K562 (cell line): ENCODE data around the gene EDA. TPM values are rescaled to one million over a fixed set of nuclear protein-coding genes. Genes with fewer than 3 reads are reported as not detected.
A peak's percentile ranks its signal among the peaks of the same experiment; 100 is the strongest.

Experiments used
- ATAC-seq: fragments of 200-7000 bp; cut with Tn5 transposase; 3 replicates; pipeline ENCODE4 v1.9.1; 2020; ENCODE audit warnings: moderate library complexity
- BruUV-seq: library from RNA; stranded (reverse); fragments of 400-500 nt; replicated peaks from 2 replicates; lab custom pipeline; 2021; lab: Mats Ljungman, UMichigan
- CTCF ChIA-PET: fragments of 300-600 bp; formaldehyde crosslinking; extraction: SDS; loops from one replicate; lab custom pipeline; 2021; ENCODE audit warnings: low intra/inter-chr PET ratio; lab: Yijun Ruan, JAX
- POLR2A ChIA-PET: fragments of 300-600, 350-650 bp; sonication (Branson Sonifier 250); formaldehyde crosslinking; extraction: SDS; loops from one replicate; lab custom pipeline; 2021; ENCODE audit warnings: antibody characterized with exemption, inconsistent platforms; lab: Yijun Ruan, JAX
- DNase-seq, 4 experiments: peaks; one replicate each; pipeline versions ENCODE4 v3.0.0 to v3.0.0-alpha.2; 2011 to 2018; ENCODE audit warnings: low spot score in 3 of 4, mixed read lengths in 3 of 4; ENCODE audit errors: extremely low read depth in 1 of 4
- FAIRE-seq: peaks from 2 replicates; lab custom pipeline; 2011; peaks lifted over from hg19 to GRCh38; lab: Jason Lieb, UNC
- H2AFZ ChIP-seq: 2 replicates; pipeline ENCODE4 v1.6.0; 2011; ENCODE audit warnings: low read depth, low read length, control low read depth, inconsistent platforms
- H3K27ac ChIP-seq: fragments of 200-600 bp; 3 replicates; pipeline ENCODE4 v1.8.0; 2011; ENCODE audit warnings: low read depth, mild to moderate bottlenecking, control low read depth, inconsistent platforms, low read length, moderate library complexity, mixed read lengths; ENCODE audit errors: extremely low read depth
- H3K27me3 ChIP-seq, 2 experiments: fragments of 300-600 bp in 1 of 2; 2 replicates in 1 of 2; 3 replicates in 1 of 2; pipeline versions ENCODE4 v1.6.0 to v1.8.0; 2011; ENCODE audit warnings: inconsistent platforms in 2 of 2, low read length in 2 of 2, mild to moderate bottlenecking in 1 of 2, mixed read lengths in 1 of 2, moderate library complexity in 1 of 2; ENCODE audit not compliant: control insufficient read depth in 2 of 2, insufficient read depth in 2 of 2
- H3K36me3 ChIP-seq: fragments of 300-600 bp; 3 replicates; pipeline ENCODE4 v1.8.0; 2011; ENCODE audit warnings: mild to moderate bottlenecking, low read length, inconsistent platforms; ENCODE audit not compliant: control insufficient read depth, insufficient read depth
- H3K4me1 ChIP-seq, 2 experiments: fragments of 200-600 bp in 1 of 2; replicated peaks in 1 of 2; 2 replicates in 1 of 2; 3 replicates in 1 of 2; pipeline versions ENCODE4 v1.5.1 to v1.8.0; 2011; ENCODE audit warnings: inconsistent platforms in 2 of 2, low read length in 2 of 2, mild to moderate bottlenecking in 1 of 2, mixed read lengths in 1 of 2, moderate library complexity in 1 of 2; ENCODE audit not compliant: control insufficient read depth in 2 of 2, insufficient read depth in 2 of 2
- H3K4me2 ChIP-seq: 2 replicates; pipeline ENCODE4 v1.6.1; 2011; ENCODE audit warnings: low read length, control low read depth, inconsistent platforms, mixed read lengths; ENCODE audit not compliant: insufficient read depth
- H3K4me3 ChIP-seq: fragments of 200-600 bp; sonication (generic), shearing (Covaris generic); 2 replicates; pipeline ENCODE4 v1.5.1; 2016; ENCODE audit warnings: control low read depth, inconsistent platforms
- H3K79me2 ChIP-seq: fragments of 200-600 bp; 3 replicates; pipeline ENCODE4 v1.8.0; 2011; ENCODE audit warnings: low read length, inconsistent platforms; ENCODE audit not compliant: control insufficient read depth, insufficient read depth
- H3K9ac ChIP-seq, 2 experiments: 2 replicates each; pipeline versions ENCODE4 v1.6.0 to v1.6.1; 2011; ENCODE audit warnings: low read depth in 2 of 2, low read length in 2 of 2, control low read depth in 1 of 2, inconsistent platforms in 1 of 2, mild to moderate bottlenecking in 1 of 2, mixed read lengths in 1 of 2; ENCODE audit not compliant: insufficient read depth in 1 of 2
- H3K9me1 ChIP-seq: one replicate; pipeline ENCODE4 v1.6.0; 2011; ENCODE audit warnings: inconsistent platforms, mild to moderate bottlenecking, low read length, moderate library complexity; ENCODE audit not compliant: control insufficient read depth, insufficient read depth
- H3K9me3 ChIP-seq: replicated peaks from 2 replicates; pipeline ENCODE4 v1.5.1; 2011; ENCODE audit warnings: low read depth, low read length, inconsistent platforms; ENCODE audit not compliant: control insufficient read depth, insufficient read depth
- H4K20me1 ChIP-seq: replicated peaks from 2 replicates; pipeline ENCODE4 v1.6.1; 2011; ENCODE audit warnings: low read length, inconsistent platforms, mixed read lengths; ENCODE audit not compliant: control insufficient read depth, insufficient read depth
- CEBPB ChIP-seq: fragments of 450-650 bp; IDR thresholded peaks from 2 replicates; pipeline ENCODE4 v1.6.1; 2016; ENCODE audit warnings: missing genetic modification characterization, missing compliant biosample characterization
- CEBPG ChIP-seq, 3 experiments: fragments of 200-800 bp in 1 of 3; sonication (Bioruptor generic) in 1 of 3; sonication (generic) in 1 of 3; formaldehyde crosslinking in 1 of 3; IDR thresholded peaks in 2 of 3; conservative IDR thresholded peaks in 1 of 3; 2 replicates each; pipeline versions ENCODE4 v1.6.1 to v1.8.0; 2016 to 2022; ENCODE audit warnings: missing compliant biosample characterization in 2 of 3, missing genetic modification characterization in 2 of 3, mild to moderate bottlenecking in 1 of 3, missing genetic modification reagents in 1 of 3
- CGGBP1 ChIP-seq: fragments of 250-450 bp; sonication (Bioruptor Pico); IDR thresholded peaks from 2 replicates; pipeline ENCODE4 v1.9.0; 2021; ENCODE audit warnings: mild to moderate bottlenecking
- E2F4 ChIP-seq: sonication (generic); formaldehyde crosslinking; IDR thresholded peaks from 2 replicates; pipeline ENCODE4 v1.8.0; 2022; ENCODE audit warnings: mild to moderate bottlenecking, low read depth, missing genetic modification reagents
- FOXJ2 ChIP-seq: fragments of 200-800 bp; sonication (Bioruptor generic); IDR thresholded peaks from 2 replicates; pipeline ENCODE4 v1.6.1; 2016; ENCODE audit warnings: missing genetic modification characterization, missing compliant biosample characterization
- HMBOX1 ChIP-seq: sonication (generic); IDR thresholded peaks from 2 replicates; pipeline ENCODE4 v1.6.1; 2016
- MTF1 ChIP-seq: fragments of 250-450 bp; sonication (Bioruptor Pico); IDR thresholded peaks from 2 replicates; pipeline ENCODE4 v1.9.0; 2021; ENCODE audit warnings: moderate library complexity, mild to moderate bottlenecking, inconsistent platforms, borderline replicate concordance
- NCOA4 ChIP-seq: fragments of 450-650 bp; IDR thresholded peaks from 2 replicates; pipeline ENCODE4 v1.6.1; 2018; ENCODE audit warnings: mild to moderate bottlenecking; ENCODE audit not compliant: partially characterized antibody
- NCOR1 ChIP-seq: fragments of 450-650 bp; IDR thresholded peaks from 2 replicates; pipeline ENCODE4 v1.6.1; 2016; ENCODE audit warnings: mild to moderate bottlenecking, moderate library complexity
- NR1H2 ChIP-seq: sonication (generic); formaldehyde crosslinking; IDR thresholded peaks from 2 replicates; pipeline ENCODE4 v1.4.0; 2020; ENCODE audit warnings: mild to moderate bottlenecking, missing genetic modification reagents
- NRF1 ChIP-seq, 2 experiments: fragments of 450-650 bp; IDR thresholded peaks in 1 of 2; conservative IDR thresholded peaks in 1 of 2; 2 replicates each; pipeline ENCODE4 v1.6.1; 2014; ENCODE audit warnings: mild to moderate bottlenecking in 2 of 2
- PTBP1 ChIP-seq: fragments of 200-400 bp; formaldehyde crosslinking; IDR thresholded peaks from 2 replicates; pipeline ENCODE4 v1.6.1; 2017; ENCODE audit warnings: low read depth, low read length
- RBM14 ChIP-seq: fragments of 200-400 bp; formaldehyde crosslinking; IDR thresholded peaks from 2 replicates; pipeline ENCODE4 v1.6.1; 2018; ENCODE audit warnings: low read depth, mild to moderate bottlenecking, low read length, moderate library complexity, borderline replicate concordance; ENCODE audit not compliant: insufficient read depth
- TARDBP ChIP-seq: fragments of 450-650 bp; IDR thresholded peaks from 2 replicates; pipeline ENCODE4 v1.6.1; 2016
- ZNF76 ChIP-seq: fragments of 250-450 bp; sonication (Bioruptor Pico); IDR thresholded peaks from 2 replicates; pipeline ENCODE4 v1.4.0; 2020; ENCODE audit warnings: mild to moderate bottlenecking, moderate library complexity, borderline replicate concordance
- WGBS: fragments of 100-300 bp; shearing (Covaris generic); methylation state at CpG from one replicate; pipeline ENCODE4 v1.1.6; 2016; ENCODE audit warnings: low coverage, mixed read lengths; ENCODE audit not compliant: insufficient coverage; ENCODE audit errors: missing lambda C conversion rate; 5-methylcytosine and 5-hydroxymethylcytosine counted together
- in situ Hi-C: fragments of 300-500 bp; cut with MboI; formaldehyde crosslinking; loops from 4 replicates; pipeline ENCODE4 v1.15.0; 2018; ENCODE audit warnings: inconsistent platforms, mixed read lengths
- intact Hi-C: fragments of 100-400 bp; cut with micrococcal nuclease; formaldehyde crosslinking; loops from 2 replicates; pipeline ENCODE4 v1.14.2; 2022
- polyA plus RNA-seq, 8 experiments: library from polyadenylated mRNA; depleted of rRNA in 4 of 8; stranded (reverse) in 5 of 8; unstranded in 3 of 8; fragments of >200 nt; fragmentation: Nextera tagmentation in 2 of 8; fragmentation: Illumina TruSeq in 1 of 8; extraction: Ambion mirVana in 2 of 8; extraction: Trizol in 1 of 8; gene quantifications; 2 replicates each; pipeline versions ENCODE4 v1.2.1 to v1.2.3, GENCODE V29; 2011 to 2014; ENCODE audit warnings: inconsistent platforms in 1 of 8, missing spikeins in 1 of 8
- total RNA-seq, 7 experiments: library from RNA; depleted of rRNA in 6 of 7; stranded (reverse); fragments of >200 nt in 6 of 7; fragmentation: Illumina TruSeq in 2 of 7; extraction: Trizol in 2 of 7; gene quantifications; 2 replicates each; pipeline versions ENCODE4 v1.2.1 to v1.2.3, GENCODE V29; 2011 to 2021; ENCODE audit warnings: low replicate concordance in 1 of 7

EDA gene
- total and polyA plus RNA-seq, 9 of the 15 experiments (the other 6 are each of a cell fraction or from before 2014, with no cell fraction given), result 0.03 to 0.40 (median 0.07) TPM

GRCh38 chrX:69884210-69884609, 268.3 kb downstream of the EDA start:
- WGBS, result 0% methylated on average over 1 of the region's 1 CpG
- no peaks in the 10 kb centered on the region for H3K4me1 ChIP-seq
- H3K4me3 ChIP-seq, result no peak overlapping the region
- H2AFZ ChIP-seq, result no peak overlapping the region
- no peaks in the 10 kb centered on the region for H3K9me3 ChIP-seq
- ATAC-seq (no peak), DNase-seq (no peak), FAIRE-seq (no peak)
- no peaks in the 10 kb centered on the region for H4K20me1 ChIP-seq
- POLR2A ChIA-PET, result no interaction called here
- in situ Hi-C loops (no loop called here), intact Hi-C loops (no loop called here)
- H3K4me2 ChIP-seq, result no peak overlapping the region
- no peaks in the 10 kb centered on the region for H3K36me3 ChIP-seq
- no peak overlapping the region for H3K9ac ChIP-seq
- H3K27ac ChIP-seq, result no peak overlapping the region
- no TSS peak for BruUV-seq
- no peaks in the 10 kb centered on the region for H3K9me1 ChIP-seq
- no peaks in the 10 kb centered on the region for H3K79me2 ChIP-seq
- TF ChIP-seq FOXJ2 (tag) (no peak), CEBPG (CRISPR knock-in tag; IDR thresholded peaks at IDR 0.05) (no peak), CEBPG (tag; conservative IDR thresholded peaks at IDR 0.05 in 1 of 2, IDR thresholded peaks at IDR 0.05 in 1 of 2) (peak in 1 of 2 experiments; percentile 74; a peak in 1 of 4 replicates), CEBPB (tag) (peak; percentile 68), MTF1 (CRISPR knock-in tag) (no peak)
- TF ChIP-seq, all 486 proteins: peak for 2
- CTCF ChIA-PET, result no interaction called here
- no peaks in the 10 kb centered on the region for H3K27me3 ChIP-seq

GRCh38 chrX:69896046-69896445, 280.1 kb downstream of the EDA start:
- Histone ChIP-seq H3K4me1 (no peaks in the 10 kb centered on the region), H2AFZ (no peak overlapping the region), H3K79me2 (no peaks in the 10 kb centered on the region), H3K36me3 (no peaks in the 10 kb centered on the region), H3K4me3 (no peak overlapping the region), H3K9me1 (no peaks in the 10 kb centered on the region), H4K20me1 (no peaks in the 10 kb centered on the region), H3K27me3 (no peaks in the 10 kb centered on the region), H3K9ac (no peak overlapping the region), H3K4me2 (no peak overlapping the region), H3K27ac (no peak overlapping the region), H3K9me3 (no peaks in the 10 kb centered on the region)
- CTCF ChIA-PET, result no interaction called here
- BruUV-seq, result no TSS peak
- intact Hi-C loops, result no loop called here
- FAIRE-seq, result no peak
- no peak for ATAC-seq
- no peak for DNase-seq
- 0% methylated on average over 1 of the region's 1 CpG for WGBS
- in situ Hi-C loops, result no loop called here
- POLR2A ChIA-PET, result no interaction called here
- TF ChIP-seq NR1H2 (no peak), NCOA4 (no peak), ZNF76 (no peak), TARDBP (no peak), PTBP1 (no peak), NCOR1 (no peak), HMBOX1 (no peak), E2F4 (CRISPR knock-in tag) (no peak), RBM14 (no peak), NRF1 (conservative IDR thresholded peaks at IDR 0.05 in 1 of 2, IDR thresholded peaks at IDR 0.05 in 1 of 2) (no peak), CGGBP1 (CRISPR knock-in tag) (no peak)
